HepG2 (cell line): ENCODE results near the gene CTSZ. TPM values are rescaled to one million over a fixed set of nuclear protein-coding genes. Genes with fewer than 3 reads are reported as not detected.

ENCODE experiments used
- CBX2 ChIP-seq, 2 experiments: fragments of 200-600 bp in 1 of 2; sonication (generic); formaldehyde crosslinking in 1 of 2; IDR thresholded peaks; 2 replicates each; pipeline versions ENCODE4 v1.7.0 to v1.8.1; 2018 to 2022; ENCODE audit warnings: low read depth in 2 of 2, low read length in 1 of 2, mild to moderate bottlenecking in 1 of 2, missing genetic modification reagents in 1 of 2
- CREB1 ChIP-seq, 2 experiments: fragments of 450-650 bp in 1 of 2; IDR thresholded peaks; 2 replicates each; pipeline ENCODE4 v1.6.1; 2016 to 2017; ENCODE audit warnings: control low read depth in 1 of 2, mild to moderate bottlenecking in 1 of 2, missing compliant biosample characterization in 1 of 2, missing genetic modification characterization in 1 of 2
- FOSL2 ChIP-seq: sonication (generic); formaldehyde crosslinking; IDR thresholded peaks from 2 replicates; pipeline ENCODE4 v1.4.0; 2020; ENCODE audit warnings: missing genetic modification reagents
- GABPA ChIP-seq, 2 experiments: IDR thresholded peaks; 2 replicates each; pipeline ENCODE4 v1.6.1; 2011 to 2016; ENCODE audit warnings: low read depth in 2 of 2, low read length in 1 of 2, missing biosample characterization in 1 of 2, missing genetic modification characterization in 1 of 2
- NCOR1 ChIP-seq: fragments of 200-600 bp; sonication (generic); IDR thresholded peaks from 2 replicates; pipeline ENCODE4 v1.7.0; 2017; ENCODE audit warnings: antibody characterized with exemption, low read length, borderline replicate concordance
- PRDM4 ChIP-seq: sonication (generic); formaldehyde crosslinking; IDR thresholded peaks from 2 replicates; pipeline ENCODE4 v1.9.0; 2021; ENCODE audit warnings: missing genetic modification reagents, borderline replicate concordance
- RBAK ChIP-seq: sonication (generic); formaldehyde crosslinking; IDR thresholded peaks from 2 replicates; pipeline ENCODE4 v1.5.1; 2020; ENCODE audit warnings: mild to moderate bottlenecking, missing genetic modification reagents
- TP53 ChIP-seq: sonication (generic); formaldehyde crosslinking; conservative IDR thresholded peaks from 2 replicates; pipeline ENCODE4 v1.4.0; 2020; ENCODE audit warnings: missing genetic modification reagents
- ZNF326 ChIP-seq: sonication (generic); formaldehyde crosslinking; IDR thresholded peaks from 2 replicates; pipeline ENCODE4 v1.4.0; 2020; ENCODE audit warnings: missing genetic modification reagents, borderline replicate concordance
- ZNF337 ChIP-seq: sonication (generic); formaldehyde crosslinking; IDR thresholded peaks from 2 replicates; pipeline ENCODE4 v1.5.1; 2020; ENCODE audit warnings: missing genetic modification reagents, low read depth, mild to moderate bottlenecking, borderline replicate concordance
- ZNF343 ChIP-seq: sonication (generic); formaldehyde crosslinking; IDR thresholded peaks from 2 replicates; pipeline ENCODE4 v1.4.0; 2020; ENCODE audit warnings: mild to moderate bottlenecking, missing genetic modification reagents
- ZNF562 ChIP-seq: sonication (generic); formaldehyde crosslinking; IDR thresholded peaks from 2 replicates; pipeline ENCODE4 v1.8.0; 2022; ENCODE audit warnings: missing genetic modification reagents, borderline replicate concordance
- ZNF644 ChIP-seq: IDR thresholded peaks from 2 replicates; pipeline ENCODE4 v1.6.1; 2016; ENCODE audit warnings: low read depth
- ZNF709 ChIP-seq: sonication (generic); formaldehyde crosslinking; IDR thresholded peaks from 2 replicates; pipeline ENCODE4 v1.5.0; 2020; ENCODE audit warnings: mild to moderate bottlenecking, missing genetic modification reagents
- ZNF800 ChIP-seq: sonication (generic); formaldehyde crosslinking; IDR thresholded peaks from 2 replicates; pipeline ENCODE4 v1.4.0; 2020; ENCODE audit warnings: missing genetic modification reagents
- ZSCAN12 ChIP-seq: sonication (generic); formaldehyde crosslinking; IDR thresholded peaks from 2 replicates; pipeline ENCODE4 v1.9.0; 2021; ENCODE audit warnings: mild to moderate bottlenecking, missing genetic modification reagents
- polyA plus RNA-seq, 8 experiments: library from polyadenylated mRNA; depleted of rRNA in 3 of 8; stranded (reverse) in 7 of 8; unstranded in 1 of 8; fragments of >200 nt; fragmentation: Illumina TruSeq in 4 of 8; extraction: Trizol in 4 of 8; gene quantifications; 2 replicates each; pipeline versions ENCODE4 v1.2.1 to v1.2.3, GENCODE V29; 2011 to 2016; ENCODE audit warnings: low read depth in 4 of 8, missing spikeins in 1 of 8, mixed read lengths in 1 of 8; ENCODE audit not compliant: insufficient read depth in 1 of 8
- total RNA-seq, 5 experiments: library from RNA; depleted of rRNA; stranded (reverse); fragments of >200 nt; fragmentation: Illumina TruSeq; extraction: Trizol; gene quantifications; 2 replicates each; pipeline ENCODE4 v1.2.3, GENCODE V29; 2016; ENCODE audit warnings: low read depth in 1 of 5
- TF ChIP-seq, protein P1 (sequence below), 2 experiments: sonication (generic) in 1 of 2; formaldehyde crosslinking in 1 of 2; IDR thresholded peaks; 2 replicates each; pipeline versions ENCODE4 v1.5.1 to v1.6.1; 2011 to 2020; ENCODE audit warnings: borderline replicate concordance in 1 of 2, low read depth in 1 of 2, low read length in 1 of 2, mild to moderate bottlenecking in 1 of 2, missing genetic modification reagents in 1 of 2, moderate library complexity in 1 of 2
- TF ChIP-seq, protein P2 (sequence below): sonication (generic); formaldehyde crosslinking; IDR thresholded peaks from 2 replicates; pipeline ENCODE4 v1.5.0; 2020; ENCODE audit warnings: mild to moderate bottlenecking, missing genetic modification reagents, borderline replicate concordance

CTSZ gene
- total and polyA plus RNA-seq, 2 of the 13 experiments (the other 11 are each of a cell fraction or from before 2014, with no cell fraction given), result 0.33 TPM; not detected in 1

DNA sequence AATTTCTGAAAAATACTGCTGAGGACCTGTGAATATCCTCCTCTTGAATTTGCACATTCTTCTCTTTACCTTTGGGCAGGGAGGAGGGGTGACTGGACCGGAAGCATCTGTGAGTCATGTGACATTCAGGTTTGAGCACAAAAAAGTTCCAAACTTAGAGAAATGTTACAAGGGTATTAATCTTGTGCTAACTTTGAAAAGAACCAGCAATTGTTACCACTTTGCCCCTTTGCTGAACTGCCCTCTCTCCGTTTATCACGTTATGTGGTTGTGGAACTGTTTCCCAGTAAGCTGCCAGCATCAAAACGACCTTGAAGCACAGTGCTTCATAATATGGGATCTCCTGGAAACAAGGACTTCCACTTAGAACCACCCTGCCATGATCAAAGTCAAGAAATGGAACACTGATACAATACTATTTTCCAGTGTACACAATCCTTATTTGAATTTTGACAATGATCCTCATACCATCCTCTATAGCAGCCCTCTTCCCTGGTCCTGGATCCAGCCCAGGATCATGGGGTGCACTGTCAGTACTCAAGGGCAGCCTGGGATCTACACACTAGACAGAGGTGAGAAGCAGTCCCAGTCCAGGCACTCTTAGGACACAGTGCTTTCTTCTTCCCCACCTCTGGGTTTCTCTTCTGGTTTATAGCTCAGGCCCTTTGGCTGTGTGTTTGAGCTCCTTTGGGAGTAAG, 9.9 kb upstream of the CTSZ start (continued):
- TF ChIP-seq ZNF800 (CRISPR knock-in tag) (no peak), ZNF644 (CRISPR knock-in tag) (peak; percentile 57; the same call in 1 of the 2 replicates), TP53 (CRISPR knock-in tag) (no peak), NCOR1 (0 out of 2 replicates have a peak, but pooled peaks have one; percentile 9), ZNF562 (CRISPR knock-in tag) (no peak), CREB1 (IDR thresholded peaks at IDR 0.05) (no peak), CREB1 (CRISPR knock-in tag; IDR thresholded peaks at IDR 0.05) (no peak), ZSCAN12 (CRISPR knock-in tag) (no peak), ZNF343 (CRISPR knock-in tag) (no peak; the same call in 1 of the 2 replicates), RBAK (no peak), ZNF326 (peak; percentile 36; the same call in 1 of the 2 replicates), GABPA (IDR thresholded peaks at IDR 0.05; ENCODE audit: low read depth, low read length) (no peak), GABPA (CRISPR knock-in tag; IDR thresholded peaks at IDR 0.05; ENCODE audit: low read depth) (peak; percentile 68), PRDM4 (CRISPR knock-in tag) (no peak), FOSL2 (no peak; the same call in 1 of the 2 replicates), ZNF709 (CRISPR knock-in tag) (no peak), ZNF337 (CRISPR knock-in tag) (no peak), CBX2 (IDR thresholded peaks at IDR 0.05; ENCODE audit: low read depth, low read length) (no peak), CBX2 (CRISPR knock-in tag; IDR thresholded peaks at IDR 0.05; ENCODE audit: low read depth) (no peak)
- TF ChIP-seq, protein P1, sequence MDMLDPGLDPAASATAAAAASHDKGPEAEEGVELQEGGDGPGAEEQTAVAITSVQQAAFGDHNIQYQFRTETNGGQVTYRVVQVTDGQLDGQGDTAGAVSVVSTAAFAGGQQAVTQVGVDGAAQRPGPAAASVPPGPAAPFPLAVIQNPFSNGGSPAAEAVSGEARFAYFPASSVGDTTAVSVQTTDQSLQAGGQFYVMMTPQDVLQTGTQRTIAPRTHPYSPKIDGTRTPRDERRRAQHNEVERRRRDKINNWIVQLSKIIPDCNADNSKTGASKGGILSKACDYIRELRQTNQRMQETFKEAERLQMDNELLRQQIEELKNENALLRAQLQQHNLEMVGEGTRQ (IDR thresholded peaks at IDR 0.05; ENCODE audit: low read depth, low read length), result peak; percentile 37; the same call in 1 of the 2 replicates
- TF ChIP-seq, protein P1 (CRISPR knock-in tag; IDR thresholded peaks at IDR 0.05; ENCODE audit: borderline replicate concordance), result no peak; the same call in 1 of the 2 replicates
- TF ChIP-seq, protein P2, sequence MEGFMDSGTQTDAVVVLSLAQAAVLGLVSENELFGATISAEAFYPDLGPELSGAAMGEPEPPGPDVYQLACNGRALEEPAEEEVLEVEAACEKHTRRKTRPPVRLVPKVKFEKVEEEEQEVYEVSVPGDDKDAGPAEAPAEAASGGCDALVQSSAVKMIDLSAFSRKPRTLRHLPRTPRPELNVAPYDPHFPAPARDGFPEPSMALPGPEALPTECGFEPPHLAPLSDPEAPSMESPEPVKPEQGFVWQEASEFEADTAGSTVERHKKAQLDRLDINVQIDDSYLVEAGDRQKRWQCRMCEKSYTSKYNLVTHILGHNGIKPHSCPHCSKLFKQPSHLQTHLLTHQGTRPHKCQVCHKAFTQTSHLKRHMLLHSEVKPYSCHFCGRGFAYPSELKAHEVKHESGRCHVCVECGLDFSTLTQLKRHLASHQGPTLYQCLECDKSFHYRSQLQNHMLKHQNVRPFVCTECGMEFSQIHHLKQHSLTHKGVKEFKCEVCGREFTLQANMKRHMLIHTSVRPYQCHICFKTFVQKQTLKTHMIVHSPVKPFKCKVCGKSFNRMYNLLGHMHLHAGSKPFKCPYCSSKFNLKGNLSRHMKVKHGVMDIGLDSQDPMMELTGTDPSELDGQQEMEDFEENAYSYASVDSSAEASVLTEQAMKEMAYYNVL, result 0 out of 2 replicates have a peak, but pooled peaks have one; percentile 12
